Lower lobe of right lung (tissue), 2 donors: ENCODE measurements around the gene ORMDL3. TPM values are rescaled to one million over a fixed set of nuclear protein-coding genes. Genes with fewer than 3 reads are reported as not detected.
A peak's percentile ranks its signal among the peaks of the same experiment; 100 is the strongest.

Experiments used
- ATAC-seq, 2 donors: fragments of 200-7000 bp; cut with Tn5 transposase; one replicate each; pipeline ENCODE4 v1.9.1; 2020 to 2022; ENCODE audit warnings: mild to moderate bottlenecking in 2 of 2, moderate library complexity in 2 of 2
- DNase-seq: peaks from one replicate; pipeline ENCODE4 v3.0.0-alpha.2; 2020
- H3K27ac ChIP-seq: fragments of 200-600 bp; one replicate; pipeline ENCODE4 v1.8.0; 2022
- H3K27me3 ChIP-seq: fragments of 200-600 bp; one replicate; pipeline ENCODE4 v1.8.0; 2022; ENCODE audit warnings: low read depth
- H3K36me3 ChIP-seq: fragments of 200-600 bp; one replicate; pipeline ENCODE4 v1.8.0; 2022; ENCODE audit warnings: mild to moderate bottlenecking
- H3K4me1 ChIP-seq: fragments of 200-600 bp; one replicate; pipeline ENCODE4 v1.8.0; 2022
- H3K4me3 ChIP-seq: fragments of 200-600 bp; one replicate; pipeline ENCODE4 v1.8.0; 2022; ENCODE audit warnings: mild to moderate bottlenecking
- H3K9me3 ChIP-seq: fragments of 200-600 bp; one replicate; pipeline ENCODE4 v1.8.0; 2022
- intact Hi-C: fragments of 100-400 bp; cut with DNase I; formaldehyde crosslinking; loops from one replicate; pipeline ENCODE4 v1.11.0; 2022
- total RNA-seq: library from RNA; stranded (reverse); fragmentation: NEBNext Ultra II Directional; extraction: Animal tissue kit (Norgen Biotek cat#: 25700); gene quantifications from one replicate; pipeline ENCODE4 v1.2.1, GENCODE V29; 2021
- TF ChIP-seq, protein P1 (sequence below): fragments of 200-600 bp; IDR thresholded peaks from one replicate; pipeline ENCODE4 v1.8.0; 2022; ENCODE audit warnings: antibody characterized with exemption, mild to moderate bottlenecking
- donor health status: DM: no; HTN: yes; CAD: no; lungs with severe emphysema.

ORMDL3 gene
- total RNA-seq, 1 donor from 2014 or later = 61.3 TPM

DNA sequence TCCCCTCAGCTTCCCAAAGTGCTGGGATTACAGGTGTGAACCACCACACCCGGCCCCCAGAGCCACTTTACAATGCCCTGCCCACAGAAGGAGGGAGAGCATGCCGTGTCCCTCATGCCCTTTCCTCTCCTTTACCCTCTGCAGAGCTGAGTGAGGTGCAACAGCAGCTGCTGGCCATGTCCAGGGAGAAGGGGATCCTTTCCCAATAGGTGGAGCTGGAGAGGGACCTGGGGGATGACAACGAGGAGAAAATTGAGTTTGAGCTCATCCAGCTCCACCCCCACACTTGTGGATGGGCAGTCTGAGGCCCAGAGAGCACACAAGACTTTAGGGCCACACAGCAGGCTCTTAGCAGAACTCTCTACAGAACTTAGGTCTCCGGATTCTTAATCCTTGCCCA is 27.5 kb upstream of the ORMDL3 start:
- ATAC-seq (no peak), DNase-seq (no peak)
- Histone ChIP-seq H3K4me1 (peaks cover 11% of the 10 kb centered on the region), H3K36me3 (no peaks in the 10 kb centered on the region), H3K27me3 (no peaks in the 10 kb centered on the region), H3K4me3 (no peak overlapping the region), H3K9me3 (no peaks in the 10 kb centered on the region), H3K27ac (no peak overlapping the region)
- TF ChIP-seq, protein P1, sequence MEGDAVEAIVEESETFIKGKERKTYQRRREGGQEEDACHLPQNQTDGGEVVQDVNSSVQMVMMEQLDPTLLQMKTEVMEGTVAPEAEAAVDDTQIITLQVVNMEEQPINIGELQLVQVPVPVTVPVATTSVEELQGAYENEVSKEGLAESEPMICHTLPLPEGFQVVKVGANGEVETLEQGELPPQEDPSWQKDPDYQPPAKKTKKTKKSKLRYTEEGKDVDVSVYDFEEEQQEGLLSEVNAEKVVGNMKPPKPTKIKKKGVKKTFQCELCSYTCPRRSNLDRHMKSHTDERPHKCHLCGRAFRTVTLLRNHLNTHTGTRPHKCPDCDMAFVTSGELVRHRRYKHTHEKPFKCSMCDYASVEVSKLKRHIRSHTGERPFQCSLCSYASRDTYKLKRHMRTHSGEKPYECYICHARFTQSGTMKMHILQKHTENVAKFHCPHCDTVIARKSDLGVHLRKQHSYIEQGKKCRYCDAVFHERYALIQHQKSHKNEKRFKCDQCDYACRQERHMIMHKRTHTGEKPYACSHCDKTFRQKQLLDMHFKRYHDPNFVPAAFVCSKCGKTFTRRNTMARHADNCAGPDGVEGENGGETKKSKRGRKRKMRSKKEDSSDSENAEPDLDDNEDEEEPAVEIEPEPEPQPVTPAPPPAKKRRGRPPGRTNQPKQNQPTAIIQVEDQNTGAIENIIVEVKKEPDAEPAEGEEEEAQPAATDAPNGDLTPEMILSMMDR = no peak
- intact Hi-C loops = no loop called here

DNA sequence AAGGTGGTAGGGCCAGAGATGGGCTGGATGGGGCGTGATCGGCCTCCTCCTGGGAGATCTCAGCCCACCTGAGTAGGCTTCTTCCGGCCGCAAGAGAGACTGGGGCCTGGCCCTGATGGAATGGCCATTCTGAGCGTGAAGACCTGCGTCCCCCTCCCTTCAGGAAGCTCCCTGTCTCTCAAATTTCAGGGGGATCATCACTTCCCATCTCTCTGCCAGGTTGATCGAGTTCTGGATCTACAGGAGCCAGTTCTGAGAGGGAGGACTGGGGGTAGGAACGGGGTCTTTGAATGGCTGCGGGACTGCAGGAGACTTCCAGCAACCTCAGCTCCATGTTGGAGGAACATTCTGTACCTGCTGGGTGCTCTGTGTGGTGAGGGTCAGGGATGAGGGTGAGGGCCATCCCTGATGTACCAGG is 26.1 kb upstream of the ORMDL3 start:
- Histone ChIP-seq H3K4me3 (peak overlapping the region; percentile 44), H3K27me3 (no peaks in the 10 kb centered on the region), H3K36me3 (no peaks in the 10 kb centered on the region), H3K9me3 (no peaks in the 10 kb centered on the region), H3K27ac (peak overlapping the region; percentile 37), H3K4me1 (peaks cover 7% of the 10 kb centered on the region)
- intact Hi-C loops = no loop called here
- TF ChIP-seq, protein P1 = no peak
- ATAC-seq (no peak), DNase-seq (no peak)

DNA sequence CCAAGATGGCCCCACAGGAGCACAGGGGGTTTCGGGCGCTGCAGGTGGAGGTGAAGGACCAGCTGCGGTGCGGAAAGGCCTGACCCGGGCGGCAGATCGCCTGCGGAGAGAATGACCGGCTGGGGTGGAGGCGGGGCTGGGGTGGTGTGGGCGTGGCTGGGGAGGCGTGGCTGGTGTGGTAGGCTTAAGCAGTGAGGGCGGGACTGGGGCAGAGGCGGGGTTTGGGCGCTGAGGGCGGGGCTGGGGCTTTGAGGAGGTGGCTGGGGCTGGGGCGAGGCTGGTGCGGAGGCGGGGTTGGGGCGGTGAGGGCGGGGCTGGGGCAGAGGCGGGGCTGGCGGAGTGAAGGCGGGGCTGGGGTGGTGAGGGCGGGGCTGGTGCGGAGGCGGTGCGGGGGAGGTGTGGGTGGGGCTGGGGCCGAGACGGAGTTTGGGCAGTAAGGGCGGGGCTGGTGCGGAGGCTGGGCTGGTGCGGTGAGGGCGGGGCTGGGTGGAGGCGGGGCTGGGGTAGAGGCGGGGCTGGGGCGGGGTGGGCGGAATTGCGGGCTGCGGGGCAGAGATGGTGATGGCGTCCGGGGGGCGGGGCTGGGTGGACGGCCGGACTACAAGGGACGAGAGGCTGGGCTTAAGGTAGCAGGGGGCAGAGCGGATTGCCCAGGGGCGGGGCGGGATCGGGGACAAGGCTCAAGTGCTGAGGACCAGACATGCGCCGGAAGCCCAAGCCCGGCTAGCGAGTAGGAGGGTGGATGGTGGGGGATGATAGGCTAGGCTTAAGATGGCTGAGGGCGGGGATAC is 25.5 kb upstream of the ORMDL3 start:
- Histone ChIP-seq H3K27me3 (no peaks in the 10 kb centered on the region), H3K4me1 (peaks cover 7% of the 10 kb centered on the region), H3K36me3 (no peaks in the 10 kb centered on the region), H3K27ac (peak overlapping the region; percentile 70), H3K4me3 (peak overlapping the region; percentile 53), H3K9me3 (no peaks in the 10 kb centered on the region)
- DNase-seq (peak; percentile 99), ATAC-seq (peak; percentile 94 to 95)
- TF ChIP-seq, protein P1 = no peak
- intact Hi-C loops = no loop called here

DNA sequence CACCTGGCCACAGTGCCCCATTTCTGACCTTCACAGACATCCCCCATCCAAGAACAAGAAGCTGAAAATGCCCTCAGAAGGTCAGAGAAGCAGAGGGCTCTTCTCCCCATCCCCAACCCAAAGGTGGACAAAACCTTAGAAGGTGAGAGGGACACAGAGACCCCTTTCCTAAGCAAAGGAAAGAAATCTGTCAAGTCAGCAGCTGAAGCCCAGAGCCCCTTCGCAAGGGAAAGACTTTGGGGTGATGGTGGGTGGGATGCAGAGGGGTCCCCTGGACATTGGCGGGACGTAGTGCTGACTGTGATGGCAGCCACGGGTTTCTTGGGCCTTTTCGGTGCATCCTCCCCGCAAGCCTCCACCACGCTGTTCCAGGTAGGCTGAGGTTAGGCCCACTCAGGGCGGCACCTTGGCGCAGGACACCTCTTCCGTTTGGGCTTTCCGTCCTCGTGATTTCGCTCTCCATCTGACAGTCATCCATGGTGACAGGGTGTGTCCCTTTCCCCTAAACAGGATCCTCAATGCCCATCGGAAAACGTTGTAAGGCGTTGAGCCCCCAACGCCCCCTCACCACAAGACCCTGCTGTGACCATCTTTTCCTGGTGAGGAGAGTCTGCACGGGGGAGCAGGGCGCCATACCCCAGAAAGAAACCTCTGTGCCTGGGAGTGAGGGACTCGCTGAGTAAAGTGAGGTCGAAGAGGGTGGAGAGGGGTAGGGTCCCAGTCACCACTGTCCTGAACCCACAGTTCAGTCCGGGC is 24.7 kb upstream of the ORMDL3 start:
- intact Hi-C loops = no loop called here

DNA sequence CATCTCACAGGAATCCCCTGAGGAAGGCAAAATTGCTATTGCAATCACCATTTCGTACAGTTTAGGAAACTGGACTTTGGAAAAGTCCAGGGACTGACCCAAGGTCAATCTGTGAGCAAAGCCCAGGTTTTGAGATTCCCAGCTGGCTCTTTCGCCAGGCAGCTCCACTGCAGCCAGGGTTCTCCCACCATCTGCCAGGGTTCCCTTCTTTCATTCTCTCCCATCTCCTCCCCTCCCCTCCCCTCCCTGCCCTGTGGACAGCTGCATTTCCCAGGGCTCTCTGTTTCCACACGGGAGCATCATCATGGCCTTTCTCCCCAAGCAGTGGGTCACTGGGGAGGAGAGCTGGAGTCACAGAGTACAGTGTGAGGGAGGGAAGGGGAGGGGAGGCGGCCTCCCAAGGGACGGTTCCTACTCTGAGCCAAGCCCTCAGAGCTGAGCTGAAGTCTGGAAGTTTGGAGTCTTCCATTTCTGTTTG is 23.5 kb upstream of the ORMDL3 start:
- DNase-seq (no peak), ATAC-seq (no peak)
- peaks cover 7% of the 10 kb centered on the region for H3K4me1 ChIP-seq

More for the DNA sequence above, 24.7 kb upstream of the ORMDL3 start:
- ATAC-seq = peak in 1 of 2 donors; percentile 0
- TF ChIP-seq, protein P1 = no peak
- peak overlapping the region; percentile 53 for H3K4me3 ChIP-seq
- no peaks in the 10 kb centered on the region for H3K36me3 ChIP-seq
- H3K9me3 ChIP-seq = no peaks in the 10 kb centered on the region
- peak; percentile 63 for DNase-seq
- H3K4me1 ChIP-seq = peaks cover 7% of the 10 kb centered on the region
- no peaks in the 10 kb centered on the region for H3K27me3 ChIP-seq
- H3K27ac ChIP-seq = peak overlapping the region; percentile 70

More for the DNA sequence above, 23.5 kb upstream of the ORMDL3 start:
- TF ChIP-seq, protein P1 = no peak
- intact Hi-C loops = no loop called here
- H3K9me3 ChIP-seq = no peaks in the 10 kb centered on the region
- H3K27me3 ChIP-seq = no peaks in the 10 kb centered on the region
- H3K4me3 ChIP-seq = no peak overlapping the region
- H3K36me3 ChIP-seq = no peaks in the 10 kb centered on the region
- H3K27ac ChIP-seq = no peak overlapping the region
